HG02884 (cell line): ENCODE results near the gene TMEM51.

ENCODE experiments used
- ATAC-seq: cut with Tn5 transposase; IDR thresholded peaks from one replicate; pipeline ENCODE4 v1.9.1; 2021; ENCODE audit warnings: mild to moderate bottlenecking, moderate library complexity; ENCODE audit not compliant: unreplicated experiment

The TMEM51 gene, protein sequence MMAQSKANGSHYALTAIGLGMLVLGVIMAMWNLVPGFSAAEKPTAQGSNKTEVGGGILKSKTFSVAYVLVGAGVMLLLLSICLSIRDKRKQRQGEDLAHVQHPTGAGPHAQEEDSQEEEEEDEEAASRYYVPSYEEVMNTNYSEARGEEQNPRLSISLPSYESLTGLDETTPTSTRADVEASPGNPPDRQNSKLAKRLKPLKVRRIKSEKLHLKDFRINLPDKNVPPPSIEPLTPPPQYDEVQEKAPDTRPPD

DNA sequence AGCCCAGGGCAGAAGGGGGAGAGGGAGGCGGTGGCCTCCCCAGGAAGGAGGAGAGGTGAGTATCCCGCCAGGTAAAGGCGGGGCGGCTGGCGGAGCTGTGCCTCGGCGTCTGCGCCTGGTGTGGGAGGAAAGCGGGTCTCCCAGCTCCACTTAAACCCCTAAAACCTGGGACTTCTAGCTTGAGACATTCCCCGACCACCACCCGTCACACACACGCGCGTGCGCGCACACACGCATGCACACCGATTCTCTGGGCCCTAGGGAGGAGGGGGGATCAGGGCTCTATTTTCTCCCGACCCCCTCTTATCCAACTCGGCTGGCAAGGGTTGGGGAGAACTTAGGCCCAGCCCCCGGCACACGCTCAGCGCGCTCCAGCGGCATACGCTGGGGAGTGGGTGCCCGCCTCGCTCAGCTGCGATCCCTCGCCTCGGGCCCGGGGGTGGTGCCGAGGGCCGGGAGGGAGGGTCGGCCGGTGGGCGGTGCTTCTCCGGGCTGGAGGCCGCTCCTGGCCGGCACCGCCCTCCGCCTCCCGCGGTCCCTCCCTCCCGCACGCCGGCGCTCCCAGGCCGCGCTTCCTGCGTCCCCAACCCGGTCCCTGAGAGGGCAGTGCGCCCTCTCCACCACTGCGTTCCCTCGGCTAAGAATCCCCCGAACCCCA is at the start of gene TMEM51:
Gene TMEM51, plus strand, starts transcription at position 564 of the 658 bp plus-strand sequence. CDS start 61,341 bp downstream, outside the sequence.
- ATAC-seq: no peak

DNA sequence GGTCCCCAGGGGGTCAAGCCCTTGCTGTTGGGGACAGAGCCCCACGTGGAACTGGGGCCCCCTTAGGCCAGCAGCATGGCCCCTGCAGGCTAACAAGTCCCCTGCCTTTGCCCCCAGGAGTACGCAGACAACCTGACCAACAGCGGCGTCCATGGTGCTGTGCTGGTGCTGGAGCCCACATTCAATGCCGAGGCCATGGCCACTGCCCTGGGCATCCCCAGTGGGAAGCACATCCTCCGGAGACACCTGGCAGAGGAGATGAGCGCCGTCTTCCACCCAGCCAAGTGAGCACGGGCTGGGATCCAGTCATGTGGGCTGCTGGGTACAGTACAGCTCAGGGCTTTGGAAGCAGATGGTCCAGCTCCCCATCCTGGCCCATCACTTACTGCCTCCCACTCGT is 49.6 kb upstream of the TMEM51 start:
- no peak for ATAC-seq

DNA sequence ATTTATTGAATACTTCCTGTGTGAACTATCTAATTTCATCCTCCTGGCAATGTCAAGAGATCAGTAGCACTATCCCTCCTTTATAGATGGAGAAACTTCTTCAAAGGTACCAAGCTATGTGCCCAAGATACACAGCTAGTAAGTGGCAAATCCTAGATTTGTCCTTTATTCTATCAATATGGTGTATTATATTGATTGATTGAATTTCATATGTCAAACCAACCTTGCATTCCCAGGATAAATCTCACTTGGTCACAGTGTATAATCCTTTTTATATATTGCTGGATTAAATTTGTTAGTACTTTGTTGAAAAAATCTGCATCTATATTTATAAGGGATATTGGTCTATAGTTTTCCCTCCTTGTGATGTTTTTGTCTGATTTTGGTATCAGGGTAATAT is 48.8 kb upstream of the TMEM51 start:
- no peak for ATAC-seq

DNA sequence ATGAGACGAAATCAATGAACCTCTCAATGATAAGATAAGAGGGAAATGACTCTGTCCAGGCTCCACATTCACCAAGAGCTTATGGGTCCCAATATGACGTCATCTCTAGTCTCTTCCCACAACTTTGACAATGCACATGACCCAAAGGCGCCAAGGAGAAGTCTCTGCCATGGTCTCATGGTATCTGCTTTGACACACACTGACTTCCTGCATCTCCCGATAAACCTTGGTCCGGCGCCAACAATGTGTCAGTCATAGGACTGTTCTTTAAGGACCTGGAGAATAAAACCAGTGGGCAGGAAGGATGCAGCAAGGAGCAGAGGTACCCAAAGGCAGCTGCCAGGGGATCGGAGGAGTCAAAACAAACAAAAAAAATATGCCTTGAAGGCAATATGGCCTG is 46.9 kb upstream of the TMEM51 start:
- no peak for ATAC-seq

DNA sequence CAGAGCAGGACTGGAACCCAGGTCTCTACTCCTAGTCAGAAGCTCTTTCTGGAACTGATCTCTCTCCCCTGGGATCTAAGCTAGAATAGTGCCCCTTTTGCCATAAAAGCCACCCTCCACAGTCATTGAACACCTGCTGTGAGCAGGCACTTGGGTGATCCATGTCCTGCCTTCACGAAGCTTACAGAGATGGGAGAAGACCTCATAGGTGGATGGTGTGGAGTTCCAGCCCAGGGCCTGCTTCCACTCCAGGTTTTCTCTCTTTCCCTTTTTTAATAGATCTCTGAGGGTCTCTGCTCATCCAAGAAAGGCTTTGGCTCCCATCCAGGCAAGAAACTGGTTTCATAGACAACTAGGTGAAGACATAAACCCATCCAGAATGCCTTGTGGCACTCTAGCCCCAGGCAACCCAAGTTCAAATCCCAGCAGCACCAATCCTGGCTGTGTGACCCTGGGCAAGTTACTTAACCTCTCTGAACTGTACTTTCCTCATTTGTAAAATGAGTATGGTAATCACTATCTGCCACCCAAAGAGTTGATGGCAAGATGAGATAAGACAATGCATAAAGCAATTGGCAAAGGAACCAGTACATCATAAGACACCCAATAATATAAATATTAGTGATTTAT is 46.4 kb upstream of the TMEM51 start:
- no peak for ATAC-seq

DNA sequence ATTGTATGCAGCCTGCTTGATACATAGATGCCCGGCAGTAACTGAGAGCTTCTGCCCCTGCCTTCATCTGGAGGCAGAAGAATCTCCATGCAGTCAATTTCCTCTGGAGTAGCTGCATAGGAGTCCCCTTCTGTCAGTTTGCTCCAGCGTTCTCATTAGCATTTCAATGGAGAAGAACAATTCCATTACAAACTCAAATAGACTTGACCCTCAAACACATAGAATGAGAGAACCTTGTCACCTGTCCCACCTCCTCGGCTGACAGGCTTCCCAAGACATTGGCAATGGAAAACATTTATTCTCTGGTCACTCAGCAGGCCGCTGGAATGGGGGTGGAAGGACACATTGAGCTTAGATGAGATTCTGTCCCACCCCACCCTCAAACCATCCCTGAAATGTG is 45.6 kb upstream of the TMEM51 start:
- ATAC-seq: no peak

DNA sequence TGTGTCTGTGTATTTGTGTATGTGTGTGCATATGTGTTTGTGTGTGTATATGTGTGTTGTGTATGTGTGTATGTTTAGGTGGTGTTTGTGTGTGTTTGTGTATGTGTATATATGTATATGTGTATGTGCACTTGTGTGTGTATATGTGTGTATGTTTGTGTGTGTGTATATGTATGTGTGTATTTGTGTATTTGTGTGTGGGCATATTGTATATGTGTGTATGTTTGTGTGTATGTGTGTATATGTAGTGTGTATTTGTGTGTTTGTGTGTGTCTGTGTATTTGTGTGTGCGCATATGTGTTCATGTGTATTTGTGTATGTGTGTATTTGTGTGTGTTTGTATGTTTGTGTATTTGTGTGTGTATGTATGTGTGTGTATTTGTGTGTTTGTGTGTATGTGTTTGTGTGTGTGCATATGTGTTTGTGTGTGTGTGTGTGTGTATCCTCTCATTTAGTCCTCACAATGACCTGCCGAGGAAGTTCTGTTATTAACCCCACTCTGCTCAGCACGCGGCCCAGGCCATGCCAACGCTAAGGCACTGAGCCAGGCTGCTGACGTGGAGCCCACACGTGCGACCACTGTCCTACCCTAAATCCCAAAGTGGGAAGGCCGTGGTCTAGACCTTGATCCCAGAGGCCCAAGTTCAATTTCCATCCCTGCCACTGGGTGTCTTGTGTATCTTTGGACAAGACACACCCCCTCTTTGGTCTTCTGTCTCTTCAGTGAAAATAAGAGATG is 43.2 kb upstream of the TMEM51 start:
- ATAC-seq: no peak

DNA sequence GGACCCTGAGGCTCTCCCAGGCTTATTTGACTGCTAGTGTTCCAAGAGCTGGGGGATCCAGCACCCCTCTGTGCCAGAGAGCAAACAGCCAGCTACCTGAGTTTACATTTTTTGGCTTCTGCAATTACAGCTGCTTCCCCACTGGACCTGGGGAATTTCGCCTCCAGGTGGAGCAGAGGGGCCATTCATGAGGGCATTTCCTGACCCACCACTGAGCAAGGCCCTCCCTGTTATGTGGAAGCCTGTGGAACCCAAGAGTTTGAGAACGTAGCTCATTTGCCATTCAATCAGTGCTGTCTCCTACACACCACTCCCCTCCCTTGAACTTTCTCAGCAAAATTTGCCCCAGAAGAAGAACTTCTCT is 42.7 kb upstream of the TMEM51 start:
- no peak for ATAC-seq

DNA sequence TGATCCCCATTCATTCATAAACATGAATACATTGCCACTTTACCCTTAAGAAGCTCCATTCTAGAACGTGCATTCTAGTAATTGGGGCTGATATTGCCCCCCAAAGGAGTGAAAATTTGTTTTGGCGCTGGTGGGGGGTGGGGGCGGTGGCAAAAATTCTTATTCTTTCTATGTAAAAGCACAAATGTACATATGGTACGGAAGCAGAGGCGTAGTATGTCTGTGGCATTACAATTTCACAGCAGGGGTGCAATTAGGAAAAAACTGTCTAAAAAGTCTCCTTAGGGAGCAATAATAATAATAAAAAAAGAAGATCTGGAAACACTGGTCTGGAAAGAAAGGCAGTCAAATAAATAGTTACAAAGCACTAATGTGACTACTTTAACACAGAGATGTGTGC is 40.4 kb upstream of the TMEM51 start:
- no peak for ATAC-seq

DNA sequence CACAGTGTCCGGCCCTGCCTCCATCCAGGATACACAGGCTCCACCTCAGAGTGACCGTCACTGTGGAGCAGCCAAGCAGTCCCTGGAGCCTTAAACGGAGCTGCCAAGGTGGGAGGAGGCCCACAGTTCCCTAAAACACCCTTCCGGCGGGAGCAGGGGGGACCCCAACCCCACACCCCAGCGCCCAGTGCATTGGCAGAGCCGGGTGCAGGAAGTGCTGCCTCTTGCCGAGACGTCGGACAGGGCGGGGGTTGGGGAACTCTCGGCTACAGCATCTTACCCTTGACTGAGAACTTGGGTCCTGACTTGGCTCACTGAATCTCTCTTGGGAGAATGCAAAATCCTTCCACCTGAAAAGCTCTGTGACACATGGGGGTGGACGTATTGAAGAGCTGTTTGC is 38.7 kb upstream of the TMEM51 start:
- ATAC-seq: no peak

DNA sequence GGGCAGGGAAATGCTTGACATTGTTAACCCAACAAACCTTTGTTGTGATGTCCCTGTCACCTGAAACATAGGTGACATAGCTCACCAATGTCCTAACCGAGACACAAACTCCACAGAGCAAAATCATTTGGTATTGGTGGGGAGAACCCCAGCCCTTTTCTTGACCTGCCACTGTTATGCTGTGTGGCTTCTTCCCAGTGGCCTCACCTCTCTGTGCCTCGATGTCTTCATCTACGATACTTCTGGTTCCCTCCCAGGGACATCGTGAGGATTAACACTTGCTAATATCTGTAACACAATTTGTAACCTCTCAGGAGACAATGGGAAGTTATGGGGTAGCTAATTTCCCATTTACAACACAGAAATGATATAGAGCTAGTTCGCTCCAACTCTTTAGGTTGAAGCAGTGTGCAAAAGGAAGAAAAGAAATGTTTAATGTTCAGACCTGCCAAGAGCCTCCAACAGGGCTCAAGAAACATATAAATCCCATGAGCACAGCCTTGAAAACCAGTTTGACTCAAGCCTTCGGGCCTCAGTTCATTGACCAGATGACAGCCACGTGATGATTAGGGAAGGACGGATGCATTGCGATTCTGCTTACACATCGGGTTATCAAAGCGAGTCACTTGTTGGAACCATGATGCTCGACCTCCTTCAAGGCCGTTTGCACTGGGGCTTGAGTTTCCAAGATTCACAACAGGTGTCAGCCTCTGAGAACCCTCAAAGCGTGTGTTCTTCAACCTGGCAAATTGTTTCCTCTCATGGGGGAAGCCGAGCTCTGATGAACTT is 37.8 kb upstream of the TMEM51 start:
- no peak for ATAC-seq

DNA sequence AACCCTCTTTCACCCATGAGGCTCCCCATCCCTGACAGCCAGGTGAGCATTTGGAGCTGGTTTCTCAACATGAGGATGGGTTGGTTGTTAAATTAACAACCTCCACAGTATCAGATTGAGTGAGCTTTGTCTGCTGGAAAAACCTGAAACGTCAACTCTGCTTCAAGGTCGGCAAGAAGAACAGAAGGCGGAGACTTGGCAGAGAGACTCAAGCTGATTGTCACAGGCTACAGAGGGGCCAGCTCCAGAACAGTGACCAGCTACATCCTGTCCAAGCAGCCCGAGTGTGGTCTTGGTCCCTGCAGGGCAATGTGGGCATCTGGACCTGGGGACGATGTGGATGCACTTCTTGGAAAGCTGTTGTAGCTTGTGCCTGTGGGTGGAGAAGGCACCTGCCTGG is 36.6 kb upstream of the TMEM51 start:
- ATAC-seq: no peak

DNA sequence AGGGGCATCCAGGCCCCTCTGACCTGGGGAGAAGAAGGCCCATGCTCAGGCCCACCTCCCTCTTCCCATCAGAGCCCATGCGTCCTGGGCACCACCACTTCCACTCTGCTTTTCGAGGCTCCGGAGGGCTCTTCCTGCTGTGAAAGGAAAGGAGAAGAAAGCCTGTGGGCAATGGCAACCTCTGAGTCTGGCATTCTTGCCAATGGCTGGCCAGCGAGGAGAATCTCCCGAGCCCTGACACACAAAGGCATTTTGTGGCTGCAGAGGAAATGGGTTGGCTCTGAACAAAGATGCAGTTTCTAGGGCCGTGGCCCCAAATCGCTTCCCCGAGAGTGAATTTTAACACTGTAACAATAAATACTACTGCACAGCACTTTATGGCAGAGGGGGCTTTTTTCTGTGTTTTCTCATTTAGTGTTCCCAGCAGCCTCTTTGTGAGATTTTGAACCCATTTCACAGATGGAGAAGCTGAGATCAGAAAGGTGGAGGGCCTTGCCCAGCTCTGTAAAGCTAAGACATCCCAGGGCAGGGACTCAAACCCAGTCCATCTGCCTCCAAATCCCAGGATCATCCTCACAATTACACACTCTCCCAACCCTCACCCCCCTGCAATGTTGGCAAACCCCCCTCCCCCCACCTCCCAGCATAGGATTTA is 35.7 kb upstream of the TMEM51 start:
- no peak for ATAC-seq

DNA sequence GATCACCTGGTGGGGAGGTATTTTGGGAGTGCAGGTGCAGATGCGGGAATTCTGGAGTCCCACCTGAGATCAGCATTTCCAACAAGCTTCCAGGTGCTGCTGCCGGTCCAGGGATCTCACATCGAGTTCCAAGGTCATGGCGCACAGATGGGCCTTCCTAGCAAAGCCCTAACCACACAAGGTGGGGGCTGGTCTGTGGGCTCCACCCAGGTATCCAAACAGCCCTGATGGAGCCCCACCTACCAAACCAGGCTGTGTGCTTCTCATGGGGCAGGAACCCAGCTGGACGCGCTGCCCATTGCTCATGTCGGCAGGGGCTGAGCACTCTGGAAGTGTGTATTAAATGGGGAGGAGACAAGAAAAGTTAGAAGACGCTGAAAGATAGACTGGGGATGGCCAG is 35.0 kb upstream of the TMEM51 start:
- ATAC-seq: no peak

DNA sequence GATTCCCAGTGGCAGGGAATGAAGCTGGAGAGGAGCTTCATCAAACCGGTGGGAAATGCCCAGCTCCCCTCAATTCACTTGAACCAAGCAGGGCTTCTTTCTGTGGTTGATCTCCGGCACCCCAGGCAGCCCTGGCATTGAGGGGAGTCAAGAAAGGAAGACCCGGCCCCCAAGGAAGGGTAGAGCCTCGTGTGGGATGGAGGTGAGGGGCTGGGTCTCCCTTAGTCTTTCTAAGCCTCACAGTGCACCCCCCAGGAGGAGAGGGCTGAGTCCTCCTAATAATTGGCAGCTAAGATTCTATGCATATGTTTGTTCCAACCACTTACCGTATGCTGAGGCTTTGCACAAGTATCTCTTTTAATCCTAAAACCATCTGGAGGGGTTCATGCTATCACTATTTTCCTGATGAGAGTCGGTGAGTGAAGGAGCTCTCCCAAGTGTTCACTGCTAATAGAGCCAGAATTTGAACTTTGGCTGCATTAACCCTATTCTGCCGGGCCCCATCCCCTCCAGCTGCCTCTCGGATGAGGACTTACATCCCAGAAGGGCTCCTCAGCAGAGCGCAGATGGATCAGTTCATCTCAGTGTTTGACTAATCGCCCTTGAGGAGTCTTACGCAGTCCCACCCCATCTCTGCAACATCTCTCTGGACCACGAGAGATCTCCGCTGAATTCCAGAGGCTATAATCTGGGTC is 33.1 kb upstream of the TMEM51 start:
- no peak for ATAC-seq

DNA sequence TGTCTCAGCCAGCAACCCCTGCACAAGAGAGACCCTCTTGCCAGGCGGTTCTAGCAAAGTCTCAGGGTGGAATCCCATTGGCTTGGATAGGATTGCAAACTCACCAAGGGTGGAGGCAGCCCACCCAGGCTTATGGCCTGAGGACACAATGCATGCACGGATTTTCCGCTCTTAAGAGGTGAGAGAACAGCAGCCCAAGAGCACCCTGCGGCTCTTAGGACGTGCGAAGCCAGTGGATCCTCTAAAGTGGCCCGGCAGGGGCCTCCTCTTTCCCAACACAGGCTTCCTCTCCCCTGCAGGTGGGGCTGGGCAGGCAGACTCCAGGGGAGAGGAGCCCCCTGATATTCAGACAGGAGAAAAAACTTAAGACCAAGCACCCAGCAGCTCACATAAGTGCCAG is 31.2 kb upstream of the TMEM51 start:
- ATAC-seq: no peak

DNA sequence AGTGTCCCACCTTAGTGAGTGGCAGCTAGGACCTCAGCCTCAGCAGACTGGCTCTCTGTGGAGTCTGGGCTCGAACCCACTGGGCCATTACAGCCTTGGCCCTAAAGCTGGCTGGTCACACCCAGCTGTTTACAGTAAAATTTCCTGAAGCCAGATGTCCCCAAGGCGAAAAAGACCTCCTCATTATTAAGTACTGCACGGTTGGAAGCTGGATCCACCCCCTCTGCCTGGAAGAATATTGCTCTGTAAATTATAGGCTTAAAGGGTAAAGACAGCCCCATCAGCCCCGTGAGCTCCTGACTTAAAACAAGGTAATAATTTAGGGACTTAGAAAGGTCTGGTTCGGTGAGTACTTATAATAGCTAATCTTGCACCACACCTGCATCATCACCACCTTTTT is 30.3 kb upstream of the TMEM51 start:
- ATAC-seq: no peak

DNA sequence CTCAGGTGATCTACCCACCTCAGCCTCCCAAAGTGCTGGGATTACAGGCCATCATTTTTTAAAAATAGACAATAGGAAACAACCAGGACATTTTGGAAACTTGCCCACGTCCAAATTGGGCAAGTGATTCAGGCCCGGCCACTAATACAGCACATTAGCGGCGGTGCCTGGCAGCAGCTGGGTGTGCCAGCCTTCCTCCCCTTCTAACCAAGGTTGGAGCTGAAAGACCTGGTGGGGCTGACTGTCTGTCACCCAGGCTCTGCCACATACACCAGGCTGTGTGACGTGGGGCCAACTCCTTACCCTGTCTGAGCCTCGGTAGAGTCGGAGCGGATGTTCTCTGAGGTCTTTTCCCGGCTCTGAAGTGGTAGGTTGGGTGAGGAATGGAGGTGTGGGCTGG is 29.6 kb upstream of the TMEM51 start:
- ATAC-seq: no peak

DNA sequence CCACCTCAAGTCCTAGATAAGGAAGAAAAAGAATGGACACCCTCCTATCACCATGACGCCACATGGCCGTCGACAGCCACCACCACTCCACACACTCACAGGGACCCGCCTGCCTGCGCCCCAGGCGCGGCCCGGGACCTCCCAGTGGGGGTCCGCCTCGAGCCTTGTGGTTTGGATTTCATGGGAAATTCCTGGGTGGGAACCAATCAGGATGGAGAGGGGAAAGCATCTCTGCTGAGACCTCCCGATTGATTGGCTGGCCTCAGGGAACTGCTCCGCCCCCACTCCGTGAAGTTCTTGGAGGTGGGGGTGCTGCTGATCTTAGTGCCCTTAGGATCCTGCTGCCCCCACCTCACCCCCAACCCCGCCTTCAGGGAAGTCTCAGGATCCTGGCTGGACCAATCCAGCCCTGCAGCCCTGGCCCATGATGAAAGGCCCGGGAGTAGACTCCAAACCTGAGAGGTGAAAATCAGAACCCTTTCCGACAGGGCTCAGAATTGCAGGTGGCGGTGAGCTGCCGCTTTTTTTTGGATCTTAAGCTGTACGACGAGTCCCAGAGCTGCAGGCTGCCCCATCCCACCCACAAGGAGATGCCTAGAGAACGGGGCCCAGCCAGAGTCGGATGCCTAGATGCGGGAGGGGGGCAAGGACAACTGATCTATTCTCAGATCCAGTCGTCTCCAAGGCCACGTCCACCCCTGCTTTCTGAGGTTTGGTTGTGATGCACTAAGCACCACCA is 29.0 kb upstream of the TMEM51 start:
- no peak for ATAC-seq
